B cell (primary cell): ENCODE data around the gene CARD9. TPM values are rescaled to one million over a fixed set of nuclear protein-coding genes. Genes with fewer than 3 reads are reported as not detected.

Source experiments
- ATAC-seq: fragments of 200-7000 bp; cut with Tn5 transposase; one replicate; pipeline ENCODE4 v1.10.0; 2021; ENCODE audit warnings: low read depth, mild to moderate bottlenecking, moderate number of reproducible peaks, moderate library complexity
- CTCF ChIA-PET: fragments of 350-600 bp; sonication (Branson Sonifier 250); formaldehyde crosslinking; loops from one replicate; lab custom pipeline; 2021; ENCODE audit warnings: antibody characterized with exemption, inconsistent platforms; lab: Charles Lee
- POLR2A ChIA-PET: fragments of 350-600 bp; sonication (Branson Sonifier 250); formaldehyde crosslinking; loops from one replicate; lab custom pipeline; 2021; ENCODE audit warnings: antibody characterized with exemption; lab: Charles Lee
- DNase-seq: peaks from one replicate; pipeline ENCODE4 v3.0.0; 2013
- H2AFZ ChIP-seq: 2 replicates; pipeline ENCODE4 v1.6.1; 2012; ENCODE audit warnings: mild to moderate bottlenecking, low read depth, low read length; ENCODE audit not compliant: insufficient read depth, poor library complexity, severe bottlenecking
- H3K27ac ChIP-seq, 2 donors: 1 replicate in 1 of 2; 2 replicates in 1 of 2; pipeline ENCODE4 v1.5.1; 2012 to 2013; ENCODE audit warnings: low read length in 2 of 2, mild to moderate bottlenecking in 2 of 2, moderate library complexity in 1 of 2
- H3K27me3 ChIP-seq, 4 experiments: fragments of 200-600 bp in 1 of 4; sonication (generic) in 1 of 4; replicated peaks in 1 of 4; 1 replicate in 2 of 4; 2 replicates in 2 of 4; pipeline versions ENCODE4 v1.6.1 to v1.7.0; 2013 to 2016; ENCODE audit warnings: low read length in 3 of 4, mild to moderate bottlenecking in 2 of 4, mixed read lengths in 1 of 4, moderate library complexity in 1 of 4; ENCODE audit not compliant: insufficient read depth in 4 of 4, control insufficient read depth in 3 of 4; ENCODE audit errors: control extremely low read depth in 1 of 4
- H3K36me3 ChIP-seq, 2 experiments: replicated peaks in 1 of 2; 1 replicate in 1 of 2; 2 replicates in 1 of 2; pipeline versions ENCODE4 v1.6.1 to v1.7.1; 2013; ENCODE audit warnings: low read length in 1 of 2; ENCODE audit not compliant: insufficient read depth in 2 of 2, control insufficient read depth in 1 of 2; ENCODE audit errors: control extremely low read depth in 1 of 2, extremely low read depth in 1 of 2
- H3K4me1 ChIP-seq, 2 donors: fragments of 200-600 bp in 1 of 2; sonication (generic) in 1 of 2; 1 replicate in 1 of 2; 2 replicates in 1 of 2; pipeline versions ENCODE4 v1.5.1 to v1.6.1; 2013 to 2017; ENCODE audit warnings: low read length in 2 of 2; ENCODE audit not compliant: control insufficient read depth in 2 of 2, insufficient read depth in 2 of 2
- H3K4me2 ChIP-seq: replicated peaks from 2 replicates; pipeline ENCODE3; 2012; ENCODE audit warnings: mild to moderate bottlenecking, low read depth, low read length; ENCODE audit not compliant: poor library complexity, severe bottlenecking
- H3K4me3 ChIP-seq, 5 experiments: fragments of 200-600 bp in 1 of 5; sonication (generic) in 1 of 5; 1 replicate in 3 of 5; 2 replicates in 2 of 5; pipeline versions ENCODE4 v1.5.1 to v1.7.0; 2011 to 2016; ENCODE audit warnings: low read length in 4 of 5, mild to moderate bottlenecking in 4 of 5, low read depth in 2 of 5, control low read depth in 1 of 5, moderate library complexity in 1 of 5; ENCODE audit not compliant: insufficient read depth in 1 of 5; ENCODE audit errors: control extremely low read depth in 1 of 5, extremely low read depth in 1 of 5
- H3K79me2 ChIP-seq: fragments of 200-600 bp; sonication (generic); one replicate; pipeline ENCODE4 v1.6.0; 2016; ENCODE audit warnings: low read length; ENCODE audit not compliant: control insufficient read depth, insufficient read depth
- H3K9ac ChIP-seq: fragments of 200-600 bp; sonication (generic); 2 replicates; pipeline ENCODE4 v1.6.1; 2017; ENCODE audit warnings: mild to moderate bottlenecking, low read length, moderate library complexity
- H3K9me3 ChIP-seq, 3 donors: one replicate each; pipeline versions ENCODE4 v1.6.1 to v1.7.1; 2013; ENCODE audit warnings: low read length in 2 of 3; ENCODE audit not compliant: control insufficient read depth in 2 of 3, insufficient read depth in 1 of 3; ENCODE audit errors: control extremely low read depth in 1 of 3
- H4K20me1 ChIP-seq: 2 replicates; pipeline ENCODE4 v1.6.0; 2012; ENCODE audit warnings: mild to moderate bottlenecking, low read length; ENCODE audit not compliant: insufficient read depth, control insufficient read depth, poor library complexity, severe bottlenecking
- H3K27ac Mint-ChIP-seq: one replicate; pipeline ENCODE4 v1.8.0; 2021; ENCODE audit warnings: mixed read lengths
- H3K27me3 Mint-ChIP-seq: one replicate; pipeline ENCODE4 v1.8.0; 2021; ENCODE audit warnings: mixed read lengths
- H3K4me1 Mint-ChIP-seq: one replicate; pipeline ENCODE4 v1.8.0; 2021; ENCODE audit warnings: mixed read lengths
- H3K4me3 Mint-ChIP-seq: one replicate; pipeline ENCODE4 v1.8.0; 2021; ENCODE audit warnings: mixed read lengths
- H3K9me3 Mint-ChIP-seq: one replicate; pipeline ENCODE4 v1.8.0; 2022; ENCODE audit warnings: mixed read lengths; ENCODE audit not compliant: insufficient read depth
- EZH2 ChIP-seq: IDR thresholded peaks from 2 replicates; pipeline ENCODE4 v1.6.1; 2012; ENCODE audit warnings: borderline replicate concordance, low read depth, mild to moderate bottlenecking, moderate library complexity, low read length; ENCODE audit not compliant: insufficient read depth, poor library complexity, severe bottlenecking
- WGBS: methylation state at CpG from one replicate; pipeline ENCODE4 v1.1.5; 2013; ENCODE audit warnings: missing lambda C conversion rate; ENCODE audit not compliant: insufficient coverage; 5-methylcytosine and 5-hydroxymethylcytosine counted together
- intact Hi-C: fragments of 100-400 bp; cut with micrococcal nuclease; formaldehyde crosslinking; loops from one replicate; pipeline ENCODE4 v1.10.0; 2022
- polyA plus RNA-seq: library from polyadenylated mRNA; depleted of rRNA; stranded (reverse); fragments of >200 nt; gene quantifications from 2 replicates; pipeline ENCODE4 v1.2.3, GENCODE V29; 2012
- total RNA-seq, 2 donors: library from RNA; stranded (reverse); fragments of 120-200 nt in 1 of 2; gene quantifications; 1 replicate in 1 of 2; 2 replicates in 1 of 2; pipeline versions ENCODE4 v1.2.3 to v1.2.4, GENCODE V29; 2013 to 2022
- TF ChIP-seq, protein P1 (sequence below): fragments of 200-600 bp; IDR thresholded peaks from one replicate; pipeline ENCODE4 v1.8.0; 2022; ENCODE audit warnings: antibody characterized with exemption, mild to moderate bottlenecking

The CARD9 gene
- total and polyA plus RNA-seq, 2 donors (not counting 1 experiment from before 2014, with no cell fraction given) = 0.57 to 1.1 TPM

GRCh38 chr9:136398286-136398685, 24.8 kb upstream of the CARD9 start:
- H3K9me3 ChIP-seq = no peaks in the 10 kb centered on the region
- H3K4me3 ChIP-seq = no peak overlapping the region
- WGBS = 97% methylated on average over 12 of the region's 12 CpGs
- H3K4me1 ChIP-seq = peaks cover 18 to 21% of the 10 kb centered on the region in 2 donors
- peaks cover 25% of the 10 kb centered on the region for H4K20me1 ChIP-seq
- peaks cover 24% of the 10 kb centered on the region for H3K4me1 Mint-ChIP-seq
- ATAC-seq (no peak), DNase-seq (no peak)
- H3K27me3 ChIP-seq = no peaks in the 10 kb centered on the region
- no peaks in the 10 kb centered on the region for H3K9me3 Mint-ChIP-seq
- ChIA-PET CTCF (no interaction called here), POLR2A (no interaction called here)
- peak overlapping the region; percentile 89 for H3K4me3 Mint-ChIP-seq
- no peak overlapping the region for H3K27ac ChIP-seq
- peaks cover 3 to 47% of the 10 kb centered on the region in 2 experiments for H3K36me3 ChIP-seq
- H2AFZ ChIP-seq = no peak overlapping the region
- H3K27ac Mint-ChIP-seq = peak overlapping the region; percentile 10
- H3K4me2 ChIP-seq = peak overlapping the region; percentile 82
- TF ChIP-seq, protein P1, sequence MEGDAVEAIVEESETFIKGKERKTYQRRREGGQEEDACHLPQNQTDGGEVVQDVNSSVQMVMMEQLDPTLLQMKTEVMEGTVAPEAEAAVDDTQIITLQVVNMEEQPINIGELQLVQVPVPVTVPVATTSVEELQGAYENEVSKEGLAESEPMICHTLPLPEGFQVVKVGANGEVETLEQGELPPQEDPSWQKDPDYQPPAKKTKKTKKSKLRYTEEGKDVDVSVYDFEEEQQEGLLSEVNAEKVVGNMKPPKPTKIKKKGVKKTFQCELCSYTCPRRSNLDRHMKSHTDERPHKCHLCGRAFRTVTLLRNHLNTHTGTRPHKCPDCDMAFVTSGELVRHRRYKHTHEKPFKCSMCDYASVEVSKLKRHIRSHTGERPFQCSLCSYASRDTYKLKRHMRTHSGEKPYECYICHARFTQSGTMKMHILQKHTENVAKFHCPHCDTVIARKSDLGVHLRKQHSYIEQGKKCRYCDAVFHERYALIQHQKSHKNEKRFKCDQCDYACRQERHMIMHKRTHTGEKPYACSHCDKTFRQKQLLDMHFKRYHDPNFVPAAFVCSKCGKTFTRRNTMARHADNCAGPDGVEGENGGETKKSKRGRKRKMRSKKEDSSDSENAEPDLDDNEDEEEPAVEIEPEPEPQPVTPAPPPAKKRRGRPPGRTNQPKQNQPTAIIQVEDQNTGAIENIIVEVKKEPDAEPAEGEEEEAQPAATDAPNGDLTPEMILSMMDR = no peak
- no peak for TF ChIP-seq EZH2
- intact Hi-C loops = no loop called here
- peaks cover 50% of the 10 kb centered on the region for H3K79me2 ChIP-seq
- no peaks in the 10 kb centered on the region for H3K27me3 Mint-ChIP-seq
- no peak overlapping the region for H3K9ac ChIP-seq

- H3K4me3 Mint-ChIP-seq = no peak overlapping the region
- no peaks in the 10 kb centered on the region for H3K9me3 Mint-ChIP-seq
- Histone ChIP-seq H4K20me1 (peaks cover 25% of the 10 kb centered on the region), H3K36me3 (peaks cover 3 to 53% of the 10 kb centered on the region in 2 experiments), H3K9ac (no peak overlapping the region), H3K4me2 (no peak overlapping the region), H3K4me3 (no peak overlapping the region), H3K27me3 (no peaks in the 10 kb centered on the region), H3K4me1 (peaks cover 15 to 17% of the 10 kb centered on the region in 2 donors), H3K79me2 (peaks cover 47% of the 10 kb centered on the region), H3K9me3 (no peaks in the 10 kb centered on the region), H3K27ac (no peak overlapping the region), H2AFZ (no peak overlapping the region)
- no peak overlapping the region for H3K27ac Mint-ChIP-seq
- TF ChIP-seq EZH2 = no peak
- no peak for DNase-seq
- POLR2A ChIA-PET = no interaction called here
- intact Hi-C loops = no loop called here
- ATAC-seq = no peak
- no peaks in the 10 kb centered on the region for H3K27me3 Mint-ChIP-seq
- no CpG with 5 or more reads among the region's 6 CpGs for WGBS
- peaks cover 22% of the 10 kb centered on the region for H3K4me1 Mint-ChIP-seq
- CTCF ChIA-PET = no interaction called here
Observed at GRCh38 chr9:136397643-136398042, 24.2 kb upstream of the CARD9 start.
